OCI-LY1 (cell line): ENCODE measurements around the gene SV2C.

ENCODE experiments used
- EZH2 ChIP-seq: fragments of 200-600 bp; sonication (generic), shearing (Covaris generic); IDR thresholded peaks from 2 replicates; pipeline ENCODE4 v1.8.0; 2017; ENCODE audit warnings: borderline replicate concordance, mixed run types, mild to moderate bottlenecking, antibody characterized with exemption, low read length, moderate library complexity, mixed read lengths
- TF ChIP-seq, protein P1 (sequence below): fragments of 200-600 bp; sonication (generic), shearing (Covaris generic); IDR thresholded peaks from 2 replicates; pipeline ENCODE4 v1.5.1; 2017; ENCODE audit warnings: mild to moderate bottlenecking, antibody characterized with exemption, low read length, moderate library complexity, mixed read lengths

DNA sequence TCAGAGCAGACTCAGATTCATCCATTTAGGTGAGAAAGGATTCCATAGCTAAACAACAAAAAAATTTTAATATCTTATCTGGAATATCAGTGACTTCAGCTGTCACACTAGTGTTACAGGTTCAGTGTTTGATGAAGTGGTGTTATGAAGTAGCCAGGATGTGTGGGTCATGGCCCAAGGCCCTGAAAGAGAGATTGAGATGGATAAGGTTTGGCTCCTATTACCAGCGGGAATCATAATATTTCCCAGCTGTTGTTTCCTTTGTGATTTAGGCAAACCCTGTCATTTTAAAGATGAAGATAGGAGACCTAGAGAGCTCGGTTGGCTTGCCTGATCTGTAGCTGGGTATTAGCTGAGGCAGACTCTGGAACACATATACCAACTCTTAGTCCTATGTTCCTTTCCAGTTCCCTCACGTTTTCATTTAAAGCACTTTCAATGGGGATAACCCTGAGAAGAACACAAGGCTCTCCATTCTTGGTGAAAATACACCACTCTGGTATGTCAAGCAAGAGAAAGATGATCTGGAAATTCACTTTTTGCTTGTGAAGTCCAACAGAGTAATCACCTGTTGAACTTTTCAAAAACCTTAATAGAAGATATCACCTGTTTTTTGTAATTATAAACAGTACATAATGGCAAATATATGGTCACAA, 54.8 kb downstream of the SV2C start:
- TF ChIP-seq, protein P1, sequence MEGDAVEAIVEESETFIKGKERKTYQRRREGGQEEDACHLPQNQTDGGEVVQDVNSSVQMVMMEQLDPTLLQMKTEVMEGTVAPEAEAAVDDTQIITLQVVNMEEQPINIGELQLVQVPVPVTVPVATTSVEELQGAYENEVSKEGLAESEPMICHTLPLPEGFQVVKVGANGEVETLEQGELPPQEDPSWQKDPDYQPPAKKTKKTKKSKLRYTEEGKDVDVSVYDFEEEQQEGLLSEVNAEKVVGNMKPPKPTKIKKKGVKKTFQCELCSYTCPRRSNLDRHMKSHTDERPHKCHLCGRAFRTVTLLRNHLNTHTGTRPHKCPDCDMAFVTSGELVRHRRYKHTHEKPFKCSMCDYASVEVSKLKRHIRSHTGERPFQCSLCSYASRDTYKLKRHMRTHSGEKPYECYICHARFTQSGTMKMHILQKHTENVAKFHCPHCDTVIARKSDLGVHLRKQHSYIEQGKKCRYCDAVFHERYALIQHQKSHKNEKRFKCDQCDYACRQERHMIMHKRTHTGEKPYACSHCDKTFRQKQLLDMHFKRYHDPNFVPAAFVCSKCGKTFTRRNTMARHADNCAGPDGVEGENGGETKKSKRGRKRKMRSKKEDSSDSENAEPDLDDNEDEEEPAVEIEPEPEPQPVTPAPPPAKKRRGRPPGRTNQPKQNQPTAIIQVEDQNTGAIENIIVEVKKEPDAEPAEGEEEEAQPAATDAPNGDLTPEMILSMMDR: no peak
- no peak for TF ChIP-seq EZH2
